Measurements from ENCODE around the gene EIF3L.

Gene EIF3L

DNA sequence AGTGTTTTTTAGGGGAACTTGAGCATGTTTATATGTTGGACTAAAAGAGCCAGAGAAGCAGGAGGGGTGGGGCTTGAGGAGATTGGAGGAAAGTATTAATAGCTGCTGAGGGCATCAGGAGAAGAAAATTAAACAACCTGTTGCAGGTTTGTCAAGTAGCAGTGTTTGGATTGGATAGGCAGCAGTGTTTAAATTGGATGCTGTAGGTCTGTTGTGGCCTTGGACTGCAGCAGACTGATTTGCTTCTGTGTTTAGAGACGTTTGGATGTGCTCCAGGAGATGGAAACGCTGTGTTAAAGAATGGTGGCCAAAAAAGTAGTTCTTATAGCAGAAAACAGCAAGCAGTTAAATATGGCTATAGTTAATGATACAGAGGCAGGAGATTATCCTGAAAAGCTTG is 5.7 kb downstream of the EIF3L start:
- DNase-seq (ENCODE audit: low read depth, low spot score): no peak

DNA sequence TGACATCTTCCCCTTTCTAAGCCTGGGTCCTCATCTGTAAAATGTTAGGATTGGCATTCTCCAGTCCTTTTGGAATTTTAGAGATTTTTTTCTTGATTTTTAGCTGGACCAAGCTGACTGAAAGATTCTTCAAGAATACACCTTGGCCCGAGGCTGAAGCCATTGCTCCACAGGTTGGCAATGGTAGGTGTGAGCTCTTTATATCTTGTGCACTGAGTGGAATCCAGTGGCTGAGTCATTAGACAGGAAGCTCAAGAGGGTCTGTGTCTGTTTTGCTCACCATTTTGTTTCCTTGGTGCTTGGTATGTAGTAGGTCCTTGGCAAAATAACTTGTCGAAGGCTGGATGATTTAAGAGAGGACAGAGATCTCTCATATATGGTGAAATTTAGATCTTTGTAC is 6.2 kb downstream of the EIF3L start:
- DNase-seq (ENCODE audit: low read depth, low spot score): no peak

DNA sequence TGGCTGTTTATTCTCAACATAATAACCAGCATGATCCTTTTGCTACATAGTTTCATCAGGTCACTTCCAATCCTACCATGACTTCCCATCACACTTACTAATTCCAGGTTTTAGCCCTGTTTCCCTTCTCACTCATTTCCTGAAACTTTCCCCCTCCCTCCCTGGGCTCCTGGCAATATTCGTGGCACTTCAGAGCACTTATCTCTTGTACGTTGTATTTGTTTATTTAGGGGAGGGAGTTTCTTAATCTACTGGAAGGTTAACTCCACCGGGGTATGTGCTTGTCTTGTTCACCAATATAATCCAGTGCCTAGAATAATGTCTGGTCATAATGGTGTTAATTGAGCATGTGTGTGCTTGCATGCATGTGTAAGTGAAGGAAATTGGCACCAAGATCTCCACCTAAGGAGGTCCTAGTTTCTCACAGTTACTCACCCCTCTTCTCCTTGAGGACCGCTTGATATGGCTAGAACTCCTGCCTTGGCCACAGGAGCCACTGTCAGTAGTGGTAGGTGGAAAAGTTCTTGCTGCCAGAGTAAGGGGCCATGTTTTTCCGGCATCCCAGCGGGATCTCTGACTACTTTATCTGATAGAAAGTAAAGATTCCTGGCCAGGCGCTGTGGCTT is 11.7 kb downstream of the EIF3L start:
- DNase-seq (ENCODE audit: low read depth, low spot score): no peak

DNA sequence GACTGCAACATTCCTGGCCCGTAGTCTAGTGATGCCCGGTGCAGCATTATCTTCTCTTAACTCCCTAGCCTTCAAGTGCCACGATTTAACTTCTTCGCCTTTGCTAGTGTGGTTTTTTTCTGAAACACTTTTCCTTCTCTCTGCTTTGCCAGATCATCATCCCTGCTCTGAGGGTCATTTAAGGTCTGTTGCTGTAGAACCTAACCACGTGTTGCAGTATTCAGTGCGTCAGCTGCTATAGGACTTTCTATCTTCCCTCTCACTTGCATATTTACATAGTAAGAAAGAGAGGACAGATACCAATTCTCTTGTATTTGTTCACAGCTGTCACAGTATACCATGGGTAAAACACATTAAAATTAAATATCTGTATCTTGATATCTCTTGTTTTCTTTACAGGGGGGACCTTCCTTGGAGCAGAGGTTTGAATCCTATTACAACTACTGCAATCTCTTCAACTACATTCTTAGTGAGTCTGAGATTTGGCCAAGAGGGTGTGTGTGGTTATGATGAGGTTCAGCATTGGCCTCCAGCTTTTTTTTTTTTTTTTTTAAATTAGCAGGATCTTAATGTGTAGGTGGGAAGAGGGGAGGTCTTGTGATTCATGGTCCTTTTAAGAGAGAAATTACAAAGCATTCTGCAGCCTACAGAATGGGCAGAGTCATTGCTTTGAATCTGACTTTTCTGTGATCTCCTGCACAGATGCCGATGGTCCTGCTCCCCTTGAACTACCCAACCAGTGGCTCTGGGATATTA is 13.5 kb downstream of the EIF3L start:
- DNase-seq (ENCODE audit: low read depth, low spot score): peak; percentile 16

DNA sequence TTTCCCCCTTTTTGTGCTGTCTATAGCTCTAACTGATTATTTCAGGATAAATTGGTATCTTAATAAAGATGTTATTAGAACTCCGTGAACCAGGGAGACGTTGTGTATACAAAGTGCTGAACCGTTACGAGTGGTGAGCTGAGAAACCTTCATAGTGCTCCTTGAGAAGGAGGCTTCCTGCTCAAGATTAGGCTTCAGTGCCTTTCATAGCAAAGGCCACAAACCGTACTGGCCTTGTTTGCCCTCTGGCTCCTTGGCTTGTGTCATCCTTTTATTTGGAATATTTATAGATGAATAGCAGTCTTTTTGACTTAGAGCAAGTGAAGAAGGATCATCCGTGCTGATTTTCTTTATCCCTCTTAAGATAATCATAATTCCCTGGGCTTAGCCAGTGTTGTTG is 16.3 kb downstream of the EIF3L start:
- no peak for DNase-seq (ENCODE audit: low read depth, low spot score)

DNA sequence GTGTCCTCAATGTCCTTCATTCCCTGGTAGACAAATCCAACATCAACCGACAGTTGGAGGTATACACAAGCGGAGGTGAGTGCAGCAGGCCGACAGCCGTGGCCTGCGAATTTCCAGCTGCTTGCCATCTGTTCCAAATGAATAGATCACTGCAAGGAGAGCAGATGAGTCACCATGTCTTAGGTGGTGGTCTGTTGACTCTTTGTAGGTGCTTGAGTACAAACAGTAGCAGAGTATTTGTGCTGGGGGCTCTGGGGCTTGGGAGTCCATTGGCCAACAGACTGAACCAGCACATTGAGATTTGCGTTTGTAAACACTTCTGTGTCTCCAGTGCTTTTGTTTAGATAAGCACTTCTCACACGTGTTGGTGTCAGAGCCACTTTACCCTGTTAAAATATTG is 21.1 kb downstream of the EIF3L start:
- no peak for DNase-seq (ENCODE audit: low read depth, low spot score)

DNA sequence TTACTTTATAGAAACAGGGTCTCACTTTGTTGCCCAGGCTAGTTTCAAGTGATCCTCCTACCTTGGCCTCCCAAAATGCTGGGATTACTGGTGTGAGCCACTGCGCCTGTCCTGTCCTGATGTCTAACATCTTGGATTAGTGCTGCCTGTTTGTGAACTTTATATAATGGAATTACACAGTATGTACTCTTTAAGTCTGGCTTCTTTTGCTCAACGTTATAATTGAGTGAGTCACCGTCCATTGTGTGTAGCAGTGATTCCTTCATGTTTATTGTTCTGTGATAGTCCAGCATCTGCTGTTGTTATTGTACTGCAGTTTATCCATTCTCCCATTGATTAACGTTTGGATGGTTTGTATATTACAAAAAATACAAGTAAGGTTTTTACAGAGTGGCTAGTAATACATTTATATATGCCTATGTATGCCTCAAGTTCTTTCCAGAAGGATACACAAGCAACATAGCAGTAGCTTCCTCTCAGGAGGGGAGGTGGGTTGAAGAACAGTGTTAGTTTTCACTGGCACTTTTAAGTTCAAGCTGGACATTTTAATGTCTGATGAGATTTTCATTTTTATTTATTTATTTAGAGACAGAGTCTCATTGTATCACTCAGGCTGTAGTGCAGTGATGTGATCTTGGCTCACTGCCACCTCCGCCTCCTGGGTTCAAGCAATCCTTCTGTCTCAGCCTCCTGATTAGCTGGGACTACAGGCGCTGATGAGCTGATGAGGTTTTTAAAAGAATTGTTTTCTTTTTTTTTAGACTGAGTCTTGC is 31.6 kb downstream of the EIF3L start:
- DNase-seq (ENCODE audit: low read depth, low spot score): peak; percentile 51

DNA sequence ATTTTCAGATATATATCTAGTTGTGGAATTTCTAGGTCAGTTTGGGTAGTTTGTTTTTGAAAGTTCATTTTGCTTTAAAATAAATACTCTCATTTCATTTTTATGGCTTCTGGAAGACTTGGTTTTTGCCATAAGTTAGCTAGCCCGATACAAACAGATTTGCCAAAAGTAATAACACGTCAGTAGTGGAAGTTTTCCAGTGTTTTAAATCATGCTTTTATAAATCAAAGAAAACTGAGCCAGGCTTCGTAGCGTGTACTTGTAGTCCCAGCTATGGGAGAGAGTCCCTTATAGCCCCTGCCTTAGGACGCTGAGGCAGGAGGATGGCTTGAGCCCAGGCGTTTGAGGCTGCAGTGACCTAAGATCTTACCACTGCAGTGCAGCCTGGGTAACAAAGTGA is 35.2 kb downstream of the EIF3L start:
- no peak for DNase-seq (ENCODE audit: low read depth, low spot score)

DNA sequence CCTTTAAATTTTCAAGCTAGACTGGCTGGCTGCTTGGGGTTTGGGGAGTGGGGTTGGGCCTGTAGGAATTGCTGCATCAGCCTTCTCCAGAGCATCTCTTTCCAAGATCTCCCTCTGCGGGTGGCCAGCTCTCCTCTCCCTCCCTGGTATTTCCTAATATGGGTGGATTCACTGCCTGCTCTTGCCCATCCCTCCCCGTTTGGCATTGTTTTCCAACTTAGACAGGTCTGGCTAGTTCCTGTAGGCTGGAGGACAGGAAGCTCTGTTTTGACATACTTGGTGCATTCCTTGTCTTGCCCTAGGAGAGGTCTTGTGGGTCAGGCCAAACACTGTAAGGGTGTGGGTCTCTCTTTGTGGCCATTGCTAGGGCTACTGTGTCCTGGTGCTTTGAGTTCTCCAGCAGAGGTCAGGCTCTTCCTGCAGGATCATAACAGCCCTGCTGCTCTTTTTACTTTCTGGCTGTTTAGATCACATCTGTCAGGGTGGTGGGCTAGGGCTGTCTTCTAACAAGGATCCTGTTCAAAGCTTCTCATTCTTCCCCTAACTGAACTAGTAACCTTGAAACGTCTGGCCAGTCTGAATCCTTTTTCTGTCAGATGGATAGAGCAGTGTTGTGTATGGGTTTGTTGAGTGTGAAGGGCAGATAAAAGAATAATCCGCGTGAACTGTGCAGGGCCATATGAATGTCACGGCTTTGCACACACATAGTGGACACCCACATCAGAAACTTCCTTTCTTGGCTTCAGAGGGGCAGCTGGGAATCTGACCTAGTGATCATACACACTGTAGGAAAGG is 38.6 kb downstream of the EIF3L start:
- peak; percentile 75 for DNase-seq (ENCODE audit: low read depth, low spot score)

DNA sequence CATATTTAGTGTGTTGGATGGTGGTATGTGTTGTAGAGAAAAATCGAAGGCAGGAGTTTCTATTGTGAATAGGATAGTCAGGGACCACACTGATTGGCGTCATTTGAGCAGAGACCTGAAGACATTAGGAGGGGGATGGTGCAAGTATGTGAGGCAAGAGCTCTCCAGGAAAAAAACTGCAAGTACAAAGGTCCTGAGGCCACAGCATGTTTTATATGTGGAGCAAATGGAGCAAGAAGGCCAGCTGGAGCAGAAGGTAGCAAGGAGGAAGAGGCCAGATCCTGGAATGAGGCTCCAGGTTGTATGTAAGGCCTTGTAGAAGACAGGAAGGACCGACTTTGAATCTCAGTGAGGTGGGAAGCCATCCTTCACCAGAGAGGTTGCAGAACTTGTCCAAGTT is 42.7 kb downstream of the EIF3L start:
- no peak for DNase-seq (ENCODE audit: low read depth, low spot score)

DNA sequence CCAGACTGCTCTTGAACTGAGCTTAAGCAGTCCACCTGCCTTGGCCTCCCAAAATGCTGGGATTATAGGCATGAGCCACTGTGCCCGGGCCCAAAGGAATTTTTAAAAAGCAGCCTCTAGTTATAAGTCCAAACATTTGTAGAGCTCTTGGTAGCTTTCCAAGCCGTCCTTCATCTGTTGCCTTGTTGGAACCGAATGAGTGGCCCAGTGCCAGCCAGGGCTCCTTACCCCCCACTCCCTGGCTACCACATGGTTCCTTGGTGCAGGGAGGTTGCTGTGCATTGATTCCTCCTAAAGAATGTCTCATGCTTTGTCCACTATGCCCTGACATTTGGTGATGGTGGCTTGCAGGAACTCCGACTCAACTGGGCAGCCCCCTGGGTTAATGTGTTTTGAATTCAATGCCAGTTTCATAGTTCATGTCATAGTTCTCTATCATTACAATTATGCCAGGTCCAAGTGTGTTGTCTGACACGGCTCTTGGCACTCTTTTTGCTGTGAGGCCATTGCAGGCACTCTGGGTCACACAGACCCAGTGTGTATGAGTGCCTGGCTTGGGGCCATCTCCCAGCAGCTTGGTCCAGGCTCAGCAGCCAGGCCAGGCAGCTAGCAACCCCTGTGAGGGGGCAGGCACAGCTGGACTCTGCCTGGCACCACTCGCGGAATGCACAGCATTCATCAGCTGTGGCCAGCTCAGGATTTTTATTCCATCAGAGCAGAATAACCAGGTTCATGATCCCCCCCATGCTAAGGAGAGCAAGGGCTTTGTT is 43.5 kb downstream of the EIF3L start:
- DNase-seq (ENCODE audit: low read depth, low spot score): peak; percentile 77

DNA sequence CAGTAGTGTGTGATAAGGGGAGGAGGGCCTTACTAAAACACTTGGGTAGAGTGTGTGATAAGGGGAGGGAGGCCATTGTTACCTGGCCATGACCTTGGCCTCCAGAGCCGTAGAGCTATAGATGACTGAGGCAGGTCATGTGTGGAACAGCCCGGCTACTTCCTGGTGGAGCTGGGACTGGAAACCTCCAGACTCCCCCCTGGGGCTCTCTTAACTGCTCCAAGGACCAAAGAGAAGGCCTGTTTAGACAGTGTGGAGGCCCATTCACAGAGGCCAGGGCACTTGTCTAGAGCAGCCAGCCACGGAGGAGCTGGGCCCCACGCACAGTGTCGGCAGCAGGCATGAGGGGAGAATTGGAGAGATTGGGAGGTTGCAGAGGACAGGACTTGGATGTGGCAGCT is 44.4 kb downstream of the EIF3L start:
- no peak for DNase-seq (ENCODE audit: low read depth, low spot score)

DNA sequence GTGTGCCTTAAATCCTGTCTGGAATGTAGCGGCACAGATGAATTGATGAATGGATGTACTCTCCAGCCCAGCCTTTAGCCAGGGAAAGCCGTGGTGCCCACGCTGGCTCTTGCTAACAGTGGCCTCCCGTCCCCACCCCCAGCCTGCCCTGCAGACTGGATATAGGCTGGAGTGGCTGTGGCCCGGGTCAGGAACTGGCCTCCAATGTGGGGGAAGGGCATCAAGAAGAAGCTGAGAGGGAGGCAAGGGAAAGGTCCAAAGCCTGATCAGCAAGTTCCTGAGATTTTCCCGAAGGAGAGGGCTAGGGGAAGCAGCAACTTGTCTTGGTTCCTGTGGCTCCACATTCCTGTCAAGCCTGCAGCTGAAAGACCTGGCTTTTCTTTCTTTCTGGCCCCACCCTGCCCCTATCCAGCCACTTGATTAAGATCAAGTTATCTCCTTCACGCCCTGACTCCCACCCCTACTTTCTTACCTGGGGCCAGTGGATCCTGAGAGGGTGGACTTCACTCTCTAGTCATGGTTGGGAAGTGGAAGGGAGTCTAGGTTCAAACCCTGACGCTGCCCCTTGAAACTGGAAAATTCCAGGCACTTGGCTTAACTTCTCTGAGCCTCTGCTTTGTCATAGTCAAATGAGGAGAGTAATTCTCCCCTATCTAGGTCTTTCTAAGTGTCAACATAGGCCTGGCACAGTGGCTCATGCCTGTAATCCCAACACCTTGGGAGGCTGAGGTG is 45.9 kb downstream of the EIF3L start:
- peak; percentile 40 for DNase-seq (ENCODE audit: low read depth, low spot score)

DNA sequence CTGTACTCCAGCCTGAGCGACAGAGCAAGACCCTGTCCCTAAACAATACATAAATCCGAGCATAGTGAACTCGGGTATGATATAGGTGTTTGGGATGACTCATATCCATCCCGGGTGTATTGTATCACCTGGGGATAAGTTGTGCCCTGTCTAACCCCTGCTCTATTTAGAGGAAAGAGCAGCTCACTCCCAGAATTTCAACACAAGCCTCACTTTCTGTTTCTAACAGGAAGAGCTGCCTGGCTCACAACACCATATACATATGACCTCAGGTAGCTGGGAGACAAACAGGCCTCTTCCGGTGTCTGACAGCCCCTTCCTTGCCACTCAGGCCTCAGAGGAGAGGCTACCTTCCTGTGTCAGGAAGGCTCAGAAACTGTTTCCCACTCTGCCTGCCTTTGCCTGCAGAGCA is 47.0 kb downstream of the EIF3L start:
- DNase-seq (ENCODE audit: low read depth, low spot score): no peak

DNA sequence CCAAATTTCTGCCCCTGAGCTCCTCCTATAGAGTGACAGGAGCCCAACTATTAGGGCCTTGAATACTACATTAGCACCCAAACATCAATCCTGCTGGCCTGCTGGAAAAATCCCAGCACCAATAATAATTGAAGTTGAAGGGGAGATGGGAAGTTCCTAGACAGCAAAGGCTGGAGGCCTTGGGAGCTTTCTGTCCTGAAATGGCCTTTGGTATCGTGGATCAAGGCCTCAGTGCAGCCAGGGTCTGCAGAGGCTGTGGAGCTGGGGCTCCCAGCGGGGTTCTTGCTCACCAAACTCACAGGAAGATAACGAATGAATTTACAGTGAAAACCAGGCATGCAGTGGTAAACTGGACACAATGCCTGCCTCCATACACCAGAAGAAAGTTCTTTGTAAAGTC is 47.7 kb downstream of the EIF3L start:
- DNase-seq (ENCODE audit: low read depth, low spot score): no peak

DNA sequence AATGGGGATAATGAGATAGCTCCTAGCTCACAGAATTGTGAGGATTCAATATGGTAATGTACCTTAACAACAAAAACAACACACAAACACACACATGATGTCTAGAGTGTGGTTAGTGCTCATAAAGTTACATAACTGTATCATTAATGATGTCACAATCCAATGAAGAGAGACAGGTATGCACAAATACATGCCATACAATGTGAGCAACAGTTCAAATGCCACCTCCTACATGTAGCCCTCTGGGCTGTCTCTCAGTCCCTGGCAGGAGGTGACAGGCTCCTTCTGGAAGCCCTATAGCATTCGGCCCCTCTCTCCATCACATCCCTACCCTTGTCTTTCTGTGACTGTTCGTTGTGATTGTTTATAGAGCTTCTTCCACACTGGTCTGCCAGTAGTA is 48.6 kb downstream of the EIF3L start:
- DNase-seq (ENCODE audit: low read depth, low spot score): no peak

DNA sequence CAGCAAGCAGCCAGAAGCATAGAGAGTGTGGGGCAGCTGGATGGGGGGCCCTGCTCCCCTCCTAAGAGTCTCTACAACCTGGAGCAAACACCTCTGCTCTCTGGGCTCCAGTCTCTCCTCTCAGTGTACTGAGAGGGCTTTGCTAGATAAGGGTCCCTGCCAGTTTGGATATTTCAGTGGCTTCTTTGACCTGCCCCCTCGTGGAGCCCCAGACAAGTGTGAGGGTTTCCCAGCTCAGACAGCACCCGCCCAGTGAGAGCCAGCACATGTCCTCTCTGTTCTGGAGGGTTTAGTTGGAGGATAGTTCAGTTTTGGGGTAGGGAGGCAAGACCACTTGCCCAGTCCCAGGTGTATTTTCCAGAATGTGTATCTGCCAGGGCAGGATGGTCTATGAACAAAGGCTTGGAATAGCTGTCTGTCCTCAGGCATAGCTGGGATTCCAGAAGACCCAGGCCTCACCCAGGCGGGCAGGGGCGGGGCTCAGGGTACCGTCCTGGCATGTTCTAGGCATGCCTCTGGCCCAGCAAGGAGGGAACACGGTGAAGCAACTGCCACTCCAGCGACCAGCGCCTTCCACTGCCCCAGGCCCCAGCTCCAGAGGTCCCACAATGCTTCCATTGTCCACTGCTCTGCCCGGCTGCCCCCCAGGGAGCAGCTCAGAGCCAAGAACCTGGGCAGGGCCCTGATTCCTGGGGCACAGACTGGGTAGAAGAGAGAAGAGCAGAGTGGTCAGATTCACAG is 49.4 kb downstream of the EIF3L start:
- DNase-seq (ENCODE audit: low read depth, low spot score): peak; percentile 89

DNA sequence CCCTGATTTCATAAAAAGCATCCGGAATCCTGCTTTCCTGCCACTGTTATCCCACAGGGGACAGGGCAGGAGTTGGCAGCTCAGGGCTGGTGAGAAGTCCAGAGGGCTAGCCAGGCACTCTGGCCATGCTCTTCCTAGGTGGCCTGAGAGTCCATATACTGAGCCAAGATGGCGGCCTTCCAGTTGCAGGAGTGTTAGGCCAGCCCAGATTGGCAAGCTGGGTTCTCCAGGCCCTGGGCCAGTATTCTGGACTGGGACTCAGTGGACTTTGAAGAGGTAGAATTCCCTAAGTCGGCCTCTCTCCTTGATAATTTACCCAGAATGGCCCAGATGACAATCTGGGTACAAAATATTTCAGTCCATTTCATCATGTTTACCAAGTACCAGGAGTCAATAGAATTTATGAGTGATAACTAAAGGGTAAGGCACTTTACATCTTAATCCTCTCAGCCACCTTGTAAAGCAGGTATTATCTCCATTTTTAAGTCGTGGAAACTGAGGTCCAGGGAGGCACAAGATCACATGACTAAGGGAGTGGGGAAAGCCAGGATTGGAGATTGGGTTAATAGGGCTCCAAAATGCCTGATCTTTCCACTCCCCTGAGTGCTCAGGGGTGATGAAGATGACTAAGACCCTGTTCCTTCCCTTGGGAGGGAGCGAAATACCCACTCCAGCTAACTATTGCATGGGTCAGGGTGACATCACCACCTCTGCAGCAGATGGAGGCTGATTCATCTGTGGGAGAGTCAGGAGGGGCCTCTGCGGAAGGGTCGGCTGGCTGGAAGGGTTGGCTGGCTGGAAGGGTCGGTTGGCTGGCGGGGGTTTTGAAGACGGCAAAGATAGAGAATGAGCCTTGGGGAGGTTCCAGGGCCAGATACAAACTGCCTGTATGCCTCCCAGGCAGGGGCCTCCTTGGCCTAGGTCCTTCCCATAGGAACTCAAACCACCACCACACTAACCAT is 55.6 kb downstream of the EIF3L start:
- DNase-seq (ENCODE audit: low read depth, low spot score): peak; percentile 97
